HT1080 (cell line): ENCODE measurements around the gene KCNK5. TPM values are rescaled to one million over a fixed set of nuclear protein-coding genes. Genes with fewer than 3 reads are reported as not detected.

Experiments
- DNase-seq: peaks from one replicate; pipeline ENCODE4 v3.0.0-alpha.2; 2015; ENCODE audit warnings: low read depth
- total RNA-seq: library from RNA; depleted of rRNA; stranded (reverse); fragments of >200 nt; shearing (Covaris generic); gene quantifications from 2 replicates; pipeline ENCODE4 v1.2.3, GENCODE V29; 2014; rRNA removed

Gene KCNK5
- total RNA-seq, 1 experiment from 2014 or later: not detected

GRCh38 chr6:39143238-39143930, 85.9 kb downstream of the KCNK5 start:
- no peak for DNase-seq

GRCh38 chr6:39140556-39141167, 88.6 kb downstream of the KCNK5 start:
- DNase-seq: no peak

Other genes with a start within 250 kb of the KCNK5 start
- gene GLP1R, start 180.7 kb downstream of the KCNK5 start, total RNA-seq: not detected in 2 replicates
- 7.3 and 8.9 TPM in 2 replicates for gene SAYSD1, start 114.3 kb downstream of the KCNK5 start, total RNA-seq
- gene KCNK17, start 84.9 kb upstream of the KCNK5 start, total RNA-seq: not detected in 2 replicates
- not detected in 2 replicates for gene KCNK16, start 93.2 kb upstream of the KCNK5 start, total RNA-seq